Activated naive CD4-positive, alpha-beta T cell treated with anti-CD3 and anti-CD28 coated beads, Interleukin-2, amount 10 ng/mL, durations not matched to agents 7 days and 5 days (primary cell): Measurements from ENCODE around the gene ENPP3.
A peak's percentile ranks its signal among the peaks of the same experiment; 100 is the strongest.
"Not testable (repeated sequence)": the region's sequence is repeated elsewhere in the genome, so short reads cannot be mapped to it uniquely, and the experiment has no call there.

Experiments used
- CTCF ChIA-PET: fragments of 350-600 bp; sonication (Branson Sonifier 250); formaldehyde crosslinking; loops from one replicate; lab custom pipeline; 2021; ENCODE audit warnings: antibody characterized with exemption; lab: Charles Lee
- DNase-seq: peaks from one replicate; pipeline ENCODE4 v3.0.0-alpha.2; 2020
- H3K27ac Mint-ChIP-seq: one replicate; pipeline ENCODE4 v1.8.0; 2021; ENCODE audit warnings: mild to moderate bottlenecking, moderate library complexity, mixed read lengths
- H3K27me3 Mint-ChIP-seq: one replicate; pipeline ENCODE4 v1.8.0; 2021; ENCODE audit warnings: mild to moderate bottlenecking, mixed read lengths
- H3K36me3 Mint-ChIP-seq: one replicate; pipeline ENCODE4 v1.8.0; 2021; ENCODE audit warnings: mixed read lengths
- H3K4me1 Mint-ChIP-seq: one replicate; pipeline ENCODE4 v1.8.0; 2021; ENCODE audit warnings: mixed read lengths
- H3K4me3 Mint-ChIP-seq: one replicate; pipeline ENCODE4 v1.8.0; 2021; ENCODE audit warnings: mild to moderate bottlenecking, moderate library complexity, mixed read lengths
- H3K9me3 Mint-ChIP-seq: one replicate; pipeline ENCODE4 v1.8.0; 2021; ENCODE audit warnings: mixed read lengths

Gene ENPP3

DNA sequence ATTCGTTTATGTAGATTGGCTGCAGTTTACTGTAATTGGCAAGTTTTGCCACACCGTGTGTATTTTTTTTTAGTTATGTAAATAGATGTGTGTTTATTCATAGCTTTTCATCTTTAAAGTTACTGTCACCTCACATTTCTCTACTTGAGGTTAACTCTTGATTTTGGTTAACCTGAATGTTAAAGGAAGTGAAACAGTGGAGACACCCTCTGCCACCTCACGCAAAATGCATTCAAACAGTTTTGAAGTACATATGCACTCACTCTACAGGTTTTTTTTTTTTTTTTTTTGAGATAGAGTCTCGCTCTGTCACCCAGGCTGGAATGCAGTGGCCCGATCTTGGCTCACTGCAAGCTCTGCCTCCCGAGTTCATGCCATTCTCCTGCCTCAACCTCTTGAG, 46.4 kb downstream of the ENPP3 start:
- no peak overlapping the region for H3K27ac Mint-ChIP-seq
- no peak overlapping the region for H3K4me3 Mint-ChIP-seq
- no peaks in the 10 kb centered on the region for H3K9me3 Mint-ChIP-seq
- H3K27me3 Mint-ChIP-seq: no peaks in the 10 kb centered on the region
- CTCF ChIA-PET: interaction anchor here (0.8 kb wide), 1 partner anchor 69 kb away, joined by 3 read pairs; no protein-coding TSS in a partner anchor
- H3K36me3 Mint-ChIP-seq: no peaks in the 10 kb centered on the region
- DNase-seq: no peak
- H3K4me1 Mint-ChIP-seq: no peaks in the 10 kb centered on the region

DNA sequence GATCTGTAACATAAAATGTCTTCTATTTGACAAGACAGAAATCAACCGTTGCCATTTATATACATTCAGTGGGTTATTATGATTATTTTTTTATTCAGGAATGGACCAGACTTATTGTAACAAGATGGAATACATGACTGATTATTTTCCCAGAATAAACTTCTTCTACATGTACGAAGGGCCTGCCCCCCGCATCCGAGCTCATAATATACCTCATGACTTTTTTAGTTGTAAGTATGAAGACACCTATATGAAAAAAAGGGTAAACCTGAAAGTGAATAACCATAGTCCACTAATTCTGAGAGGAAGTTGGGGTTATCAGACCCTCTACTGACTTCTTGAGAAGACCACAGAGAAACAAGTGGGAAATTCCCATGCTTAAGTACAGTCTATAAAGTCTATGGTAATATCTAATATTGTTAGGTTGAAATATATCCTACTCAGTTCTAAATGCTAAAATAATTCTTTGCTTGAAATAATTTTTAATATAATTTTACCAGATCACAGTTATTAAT, 48.2 kb downstream of the ENPP3 start:
- Mint-ChIP-seq H3K4me3 (no peak overlapping the region), H3K27ac (no peak overlapping the region), H3K36me3 (no peaks in the 10 kb centered on the region), H3K27me3 (no peaks in the 10 kb centered on the region), H3K9me3 (no peaks in the 10 kb centered on the region), H3K4me1 (no peaks in the 10 kb centered on the region)
- no peak for DNase-seq
- CTCF ChIA-PET: no interaction called here

DNA sequence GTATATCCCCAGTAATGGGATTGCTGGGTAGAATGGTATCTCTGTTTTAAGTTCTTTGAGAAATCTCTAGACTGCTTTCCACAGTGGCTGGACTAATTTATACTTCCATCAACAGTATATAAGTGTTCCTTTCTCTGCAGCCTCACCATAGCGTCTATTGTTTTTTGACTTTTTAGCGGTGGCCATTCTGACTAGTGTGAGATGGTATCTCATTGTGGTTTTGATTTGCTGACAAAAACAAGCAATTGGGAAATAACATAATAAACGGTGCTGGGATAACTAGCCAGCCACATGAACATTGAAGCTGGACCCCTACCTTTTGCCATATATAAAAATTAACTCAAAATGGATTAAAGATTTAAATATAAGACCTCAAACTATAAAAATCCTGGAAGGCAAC, 49.9 kb downstream of the ENPP3 start:
- Mint-ChIP-seq H3K27ac (no peak overlapping the region), H3K4me1 (no peaks in the 10 kb centered on the region), H3K27me3 (no peaks in the 10 kb centered on the region), H3K4me3 (no peak overlapping the region), H3K9me3 (no peaks in the 10 kb centered on the region), H3K36me3 (no peaks in the 10 kb centered on the region)
- CTCF ChIA-PET: no interaction called here
- DNase-seq: no peak

DNA sequence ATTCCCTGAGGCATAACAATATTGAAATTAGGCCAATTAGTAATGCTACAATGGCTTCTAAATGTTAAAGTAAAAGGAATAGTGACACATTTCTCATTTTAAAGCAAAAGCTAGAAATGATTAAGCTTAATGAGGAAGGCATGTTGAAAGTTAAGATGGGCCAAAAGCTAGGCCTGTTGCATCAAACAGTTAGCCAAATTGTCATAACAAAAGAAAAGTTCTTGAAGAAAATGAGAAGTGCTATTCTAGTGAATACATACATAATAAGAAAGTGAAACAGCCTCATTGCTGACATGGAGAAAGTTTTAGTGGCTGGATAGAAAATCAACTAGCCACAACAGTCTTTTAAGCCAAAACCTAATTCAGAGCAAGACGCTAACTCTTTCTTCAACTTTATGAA, 51.2 kb downstream of the ENPP3 start:
- Mint-ChIP-seq H3K27me3 (no peaks in the 10 kb centered on the region), H3K9me3 (no peaks in the 10 kb centered on the region), H3K4me1 (no peaks in the 10 kb centered on the region), H3K36me3 (no peaks in the 10 kb centered on the region), H3K4me3 (no peak overlapping the region), H3K27ac (no peak overlapping the region)
- CTCF ChIA-PET: no interaction called here
- DNase-seq: no peak

DNA sequence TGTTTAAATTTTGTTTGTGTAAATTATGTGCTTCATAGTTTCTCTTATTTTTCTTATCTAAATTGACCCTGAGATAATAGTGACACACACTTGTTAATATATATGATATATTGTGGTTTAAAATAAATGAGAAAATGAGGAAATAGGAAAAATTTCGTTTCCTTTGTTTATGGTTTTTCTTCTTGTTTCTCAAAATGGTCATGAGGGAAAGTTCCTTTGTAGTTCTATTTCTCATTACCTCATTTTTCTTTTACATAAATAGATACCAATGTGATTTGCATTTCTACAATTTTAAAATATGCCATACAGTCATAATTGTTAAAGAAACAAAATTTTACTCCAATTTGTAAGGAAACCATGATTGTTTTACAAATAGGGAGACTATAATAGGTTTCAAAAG, 54.9 kb downstream of the ENPP3 start:
- no peaks in the 10 kb centered on the region for H3K27me3 Mint-ChIP-seq
- no peak overlapping the region for H3K4me3 Mint-ChIP-seq
- DNase-seq: no peak
- no peak overlapping the region for H3K27ac Mint-ChIP-seq
- H3K4me1 Mint-ChIP-seq: no peaks in the 10 kb centered on the region
- CTCF ChIA-PET: no interaction called here
- no peaks in the 10 kb centered on the region for H3K36me3 Mint-ChIP-seq
- H3K9me3 Mint-ChIP-seq: no peaks in the 10 kb centered on the region

DNA sequence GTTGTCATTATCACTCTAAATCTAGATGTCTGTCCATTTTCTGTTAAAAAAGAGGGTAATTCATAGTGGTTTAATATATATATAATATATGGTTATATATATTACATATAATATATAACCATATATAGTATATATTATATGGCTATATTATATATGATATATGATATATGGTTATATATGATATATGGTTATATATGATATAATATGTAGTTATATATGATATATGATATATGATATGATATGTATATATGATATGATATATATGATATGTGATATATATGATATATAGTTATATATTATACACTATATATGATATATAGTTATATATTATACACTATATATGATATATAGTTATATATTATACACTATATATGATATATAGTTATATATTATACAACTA, 55.5 kb downstream of the ENPP3 start:
- Mint-ChIP-seq H3K4me1 (no peaks in the 10 kb centered on the region), H3K27me3 (no peaks in the 10 kb centered on the region), H3K4me3 (no peak overlapping the region), H3K27ac (no peak overlapping the region), H3K36me3 (no peaks in the 10 kb centered on the region), H3K9me3 (no peaks in the 10 kb centered on the region)
- CTCF ChIA-PET: no interaction called here
- DNase-seq: no peak

DNA sequence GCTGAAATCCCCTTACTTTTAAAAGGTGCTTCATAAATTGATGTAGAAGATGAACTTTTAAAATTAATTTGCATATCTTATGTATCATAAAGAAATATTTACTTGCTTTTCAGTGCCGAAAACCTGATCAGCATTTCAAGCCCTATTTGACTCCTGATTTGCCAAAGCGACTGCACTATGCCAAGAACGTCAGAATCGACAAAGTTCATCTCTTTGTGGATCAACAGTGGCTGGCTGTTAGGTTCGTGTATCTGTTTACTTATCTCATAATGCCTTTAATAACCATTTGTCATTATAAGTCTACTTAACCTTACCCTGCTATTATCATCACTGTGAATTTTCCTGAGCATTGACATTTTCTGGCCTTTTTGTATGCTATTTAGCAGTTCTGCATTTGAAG, 56.3 kb downstream of the ENPP3 start:
- DNase-seq: no peak
- CTCF ChIA-PET: interaction anchor here (1.1 kb wide), 1 partner anchor 216 kb away, joined by 5 read pairs; no protein-coding TSS in a partner anchor

DNA sequence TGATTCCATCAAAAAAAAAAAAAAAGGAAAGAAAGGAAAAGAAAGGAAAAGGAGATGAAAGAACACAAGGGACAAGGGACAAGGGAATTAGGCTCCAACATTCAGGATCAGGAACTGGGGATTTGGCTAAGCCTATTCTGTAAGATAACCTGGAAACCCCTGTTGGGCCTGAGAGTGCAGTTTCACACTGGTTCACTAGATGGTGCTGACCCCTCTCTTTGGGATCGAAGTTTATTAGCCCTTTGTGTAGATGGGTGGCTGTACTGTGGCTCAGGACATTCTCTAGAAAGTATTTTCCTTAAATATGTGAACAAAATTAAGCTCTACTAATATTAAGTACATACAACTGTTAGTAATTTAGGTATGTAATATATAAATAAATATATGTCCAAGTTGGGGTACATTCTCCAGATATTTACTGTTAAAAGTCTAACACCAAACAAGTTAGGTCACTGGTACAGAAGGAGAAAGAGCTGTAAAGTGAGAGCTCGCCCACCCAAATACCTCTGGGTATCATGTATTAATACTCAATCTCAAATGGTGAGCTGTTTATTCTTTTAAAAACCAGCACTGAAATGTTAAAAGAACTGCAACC, 57.8 kb downstream of the ENPP3 start:
- Mint-ChIP-seq H3K4me1 (no peaks in the 10 kb centered on the region), H3K36me3 (no peaks in the 10 kb centered on the region), H3K4me3 (no peak overlapping the region), H3K27ac (no peak overlapping the region), H3K9me3 (no peaks in the 10 kb centered on the region), H3K27me3 (no peaks in the 10 kb centered on the region)
- CTCF ChIA-PET: interaction anchor here (0.6 to 3.3 kb wide), 11 partner anchors 25 to 223 kb away, joined by 3 to 38 read pairs (median 4); partner anchors contain the start of gene MED23
- peak; percentile 35 for DNase-seq

More for the DNA sequence above, 56.3 kb downstream of the ENPP3 start:
- no peaks in the 10 kb centered on the region for H3K27me3 Mint-ChIP-seq
- H3K27ac Mint-ChIP-seq: no peak overlapping the region
- no peaks in the 10 kb centered on the region for H3K4me1 Mint-ChIP-seq
- no peak overlapping the region for H3K4me3 Mint-ChIP-seq
- no peaks in the 10 kb centered on the region for H3K36me3 Mint-ChIP-seq
- no peaks in the 10 kb centered on the region for H3K9me3 Mint-ChIP-seq

DNA sequence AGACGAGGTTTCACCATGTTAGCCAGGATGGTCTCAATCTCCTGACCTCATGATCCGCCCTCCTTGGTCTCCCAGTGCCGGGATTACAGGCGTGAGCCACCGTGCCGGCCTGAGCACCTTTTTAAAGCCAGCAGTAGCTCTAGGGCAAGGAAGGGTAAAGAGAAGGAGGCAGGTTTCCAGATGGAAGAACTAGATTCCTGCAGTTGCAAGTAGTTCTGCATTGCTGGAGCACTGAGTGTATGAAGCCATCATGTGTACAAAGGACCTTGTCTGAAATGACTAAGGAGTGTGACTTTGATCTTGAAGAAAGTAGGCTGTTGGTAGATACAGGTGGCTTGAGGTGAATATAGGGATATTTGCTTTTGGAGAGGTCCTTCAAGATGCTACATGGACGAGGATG, 59.9 kb downstream of the ENPP3 start:
- Mint-ChIP-seq H3K27me3 (no peaks in the 10 kb centered on the region), H3K27ac (no peak overlapping the region), H3K36me3 (no peaks in the 10 kb centered on the region), H3K9me3 (no peaks in the 10 kb centered on the region), H3K4me3 (no peak overlapping the region), H3K4me1 (no peaks in the 10 kb centered on the region)
- CTCF ChIA-PET: interaction anchor here (2.1 to 3.3 kb wide), 2 partner anchors 212 to 219 kb away, joined by 15 to 38 read pairs; no protein-coding TSS in a partner anchor
- no peak for DNase-seq

DNA sequence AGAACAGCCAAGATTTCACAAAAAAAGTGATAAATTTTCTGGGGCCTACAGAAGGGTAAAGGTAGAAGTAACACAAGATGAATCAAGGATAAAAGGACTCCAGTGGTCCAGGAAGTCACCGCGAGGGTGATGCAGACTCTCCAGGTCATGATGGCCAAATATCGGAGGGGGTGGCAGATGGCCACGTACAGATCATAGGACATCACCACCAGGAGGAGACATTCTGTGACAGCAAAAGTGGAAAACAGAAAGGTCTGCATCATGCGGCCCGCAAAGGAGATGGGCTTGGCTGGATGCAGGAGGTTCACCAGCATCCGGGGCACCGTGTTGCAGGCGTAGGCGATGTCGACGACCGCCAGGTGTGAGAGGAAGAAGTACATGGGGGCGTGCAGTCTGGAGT, 63.7 kb downstream of the ENPP3 start:
- H3K27me3 Mint-ChIP-seq, H3K27ac Mint-ChIP-seq, H3K9me3 Mint-ChIP-seq, H3K4me3 Mint-ChIP-seq, H3K4me1 Mint-ChIP-seq, DNase-seq, CTCF ChIA-PET, H3K36me3 Mint-ChIP-seq: not testable (repeated sequence)

DNA sequence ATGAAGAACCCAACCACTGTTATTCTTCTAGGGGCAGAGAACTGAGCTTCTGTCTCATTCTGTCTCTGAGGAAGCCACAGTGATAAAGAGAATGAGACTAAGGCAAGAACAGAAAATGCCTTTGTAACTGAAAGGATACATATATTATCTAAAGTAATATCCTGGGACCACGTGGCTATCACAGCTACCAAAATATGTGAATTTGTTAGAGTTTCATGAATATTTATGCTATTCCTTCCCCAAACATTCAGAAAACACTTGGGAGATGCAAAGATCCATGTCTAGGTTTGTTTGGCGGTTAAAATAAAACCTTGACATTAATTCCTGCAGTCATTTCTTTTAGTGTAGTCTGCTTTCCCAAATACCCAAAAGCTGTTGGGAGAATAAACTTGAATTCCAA, 66.8 kb downstream of the ENPP3 start:
- H3K4me3 Mint-ChIP-seq, CTCF ChIA-PET, H3K36me3 Mint-ChIP-seq, H3K27me3 Mint-ChIP-seq, H3K27ac Mint-ChIP-seq, DNase-seq, H3K9me3 Mint-ChIP-seq, H3K4me1 Mint-ChIP-seq: not testable (repeated sequence)

DNA sequence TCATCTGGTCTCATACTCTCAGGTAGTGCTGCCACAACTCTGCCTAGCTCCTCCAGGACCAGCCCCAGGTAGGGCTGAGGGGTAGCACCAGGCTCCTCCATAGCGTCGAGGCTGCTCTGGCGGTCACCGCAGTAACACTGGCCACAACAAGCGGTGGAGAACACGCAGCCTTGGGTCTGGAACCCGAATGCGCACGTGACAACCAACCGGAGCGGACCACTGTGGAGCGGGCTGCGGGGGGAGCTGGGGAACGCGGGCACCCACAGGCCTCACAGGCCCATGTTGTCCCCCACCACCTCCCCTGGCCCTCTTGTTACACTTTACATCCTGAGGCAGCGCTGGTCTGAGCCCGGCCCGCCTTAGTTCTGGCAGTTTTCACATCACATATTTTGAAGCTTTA, 73.8 kb downstream of the ENPP3 start, which contains the start of gene CTAGE9:
CTAGE9 (minus strand) TSS at position 101 of the 400 bp plus-strand sequence; CDS start at position 101, 0 bp downstream.
- H3K36me3 Mint-ChIP-seq, H3K27ac Mint-ChIP-seq, DNase-seq, H3K27me3 Mint-ChIP-seq, H3K4me1 Mint-ChIP-seq, CTCF ChIA-PET, H3K9me3 Mint-ChIP-seq, H3K4me3 Mint-ChIP-seq: not testable (repeated sequence)

DNA sequence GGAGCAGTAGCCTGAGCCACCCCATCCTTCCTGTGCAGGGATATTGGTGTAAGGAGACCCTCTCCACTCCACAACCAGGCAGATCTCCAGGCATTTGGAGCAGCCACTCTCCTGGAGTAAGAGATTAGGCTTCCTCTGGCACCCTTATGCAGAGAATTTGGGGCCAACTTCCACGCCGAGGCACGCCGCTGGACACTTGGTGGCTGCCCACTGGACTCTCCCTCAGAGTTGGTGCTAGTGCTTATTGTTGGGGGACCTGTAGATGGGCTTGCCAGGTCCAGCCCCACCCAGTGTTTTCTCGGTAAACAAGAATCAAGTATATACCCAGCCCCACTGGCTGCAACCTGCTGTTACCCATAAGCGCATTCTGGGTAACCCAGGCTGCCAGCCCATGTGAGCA, 78.5 kb downstream of the ENPP3 start:
- H3K36me3 Mint-ChIP-seq, H3K9me3 Mint-ChIP-seq, H3K27me3 Mint-ChIP-seq, H3K4me1 Mint-ChIP-seq, H3K4me3 Mint-ChIP-seq, H3K27ac Mint-ChIP-seq, CTCF ChIA-PET, DNase-seq: not testable (repeated sequence)

DNA sequence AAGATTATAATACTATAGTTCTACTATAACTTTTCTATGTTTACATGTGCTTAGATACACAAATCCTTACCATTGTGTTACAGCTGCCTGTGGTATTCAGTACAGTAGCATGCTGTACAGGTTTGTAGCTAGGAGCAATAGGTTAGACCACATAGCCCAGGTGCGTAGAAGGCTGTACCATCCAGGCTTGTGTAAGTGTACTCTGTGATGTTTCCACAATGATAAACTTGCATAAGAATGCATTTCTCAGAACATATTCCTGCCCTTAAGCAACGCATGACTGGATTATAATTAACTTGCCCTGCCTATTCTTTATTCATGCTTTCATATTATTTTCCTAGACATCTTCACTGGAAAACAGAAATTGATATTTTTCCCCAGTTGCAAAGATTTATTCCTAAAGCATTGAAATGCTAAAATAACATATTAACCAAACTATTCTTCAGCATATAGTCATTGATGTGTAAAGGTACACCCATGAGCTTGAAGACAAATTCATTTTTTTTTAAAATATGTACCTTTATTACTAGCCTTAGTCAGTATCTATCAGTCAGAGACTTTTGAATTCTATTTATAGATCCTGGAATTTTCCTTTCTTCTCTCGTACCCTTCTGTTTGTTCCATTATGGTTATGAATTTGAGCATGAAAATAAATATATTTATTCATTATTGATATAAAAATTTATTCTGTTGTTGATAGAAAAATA, 80.9 kb downstream of the ENPP3 start:
- H3K27ac Mint-ChIP-seq: no peak overlapping the region
- H3K4me1 Mint-ChIP-seq: no peaks in the 10 kb centered on the region
- DNase-seq: no peak
- no peak overlapping the region for H3K4me3 Mint-ChIP-seq
- CTCF ChIA-PET: no interaction called here
- H3K27me3 Mint-ChIP-seq: no peaks in the 10 kb centered on the region
- H3K36me3 Mint-ChIP-seq: no peaks in the 10 kb centered on the region
- H3K9me3 Mint-ChIP-seq: no peaks in the 10 kb centered on the region

DNA sequence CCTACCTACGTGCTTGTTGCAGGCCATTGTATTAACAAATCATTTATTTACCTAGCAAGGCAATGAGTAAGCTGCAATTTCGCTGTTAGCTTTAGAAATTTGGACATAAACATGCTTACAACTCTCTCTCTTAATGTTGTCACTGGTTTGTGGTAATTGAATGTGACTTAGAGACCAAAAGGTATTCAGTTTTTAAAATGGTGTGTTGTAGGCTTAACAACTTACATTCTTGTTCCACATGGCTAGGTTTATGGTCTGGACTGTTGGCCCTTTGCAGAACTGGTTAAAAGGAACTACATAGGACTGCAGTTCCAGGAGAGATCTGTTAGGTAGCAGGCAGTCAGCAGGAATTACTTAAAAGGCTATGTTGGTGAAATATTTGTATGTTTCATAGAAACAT, 84.1 kb downstream of the ENPP3 start:
- CTCF ChIA-PET: no interaction called here
- no peak overlapping the region for H3K4me3 Mint-ChIP-seq
- no peak overlapping the region for H3K27ac Mint-ChIP-seq
- H3K9me3 Mint-ChIP-seq: no peaks in the 10 kb centered on the region
- no peak for DNase-seq
- H3K36me3 Mint-ChIP-seq: no peaks in the 10 kb centered on the region
- no peaks in the 10 kb centered on the region for H3K27me3 Mint-ChIP-seq
- peaks cover 8% of the 10 kb centered on the region for H3K4me1 Mint-ChIP-seq
